Ishikawa (cell line): ENCODE results near the gene SLC36A1.

Experiments
- CEBPB ChIP-seq: IDR thresholded peaks from 2 replicates; pipeline ENCODE4 v1.6.1; 2012
- CREB1 ChIP-seq: IDR thresholded peaks from 2 replicates; pipeline ENCODE4 v1.6.1; 2012; ENCODE audit warnings: low read depth
- EGR1 ChIP-seq: IDR thresholded peaks from 2 replicates; pipeline ENCODE4 v1.6.1; 2012
- EP300 ChIP-seq: IDR thresholded peaks from 2 replicates; pipeline ENCODE4 v1.6.1; 2012; ENCODE audit warnings: borderline replicate concordance
- FOXM1 ChIP-seq: IDR thresholded peaks from 2 replicates; pipeline ENCODE4 v1.6.1; 2012; ENCODE audit warnings: low read depth, borderline replicate concordance
- NFIC ChIP-seq: IDR thresholded peaks from 2 replicates; pipeline ENCODE4 v1.6.1; 2012
- RAD21 ChIP-seq: IDR thresholded peaks from 2 replicates; pipeline ENCODE4 v1.6.1; 2012; ENCODE audit warnings: low read depth
- REST ChIP-seq: IDR thresholded peaks from 2 replicates; pipeline ENCODE4 v1.6.1; 2012; ENCODE audit warnings: low read depth, mild to moderate bottlenecking
- TAF1 ChIP-seq: IDR thresholded peaks from 2 replicates; pipeline ENCODE4 v1.6.1; 2012; ENCODE audit warnings: low read depth, mild to moderate bottlenecking
- TCF12 ChIP-seq: IDR thresholded peaks from 2 replicates; pipeline ENCODE4 v1.6.1; 2012; ENCODE audit warnings: low read depth
- TEAD4 ChIP-seq: IDR thresholded peaks from 2 replicates; pipeline ENCODE4 v1.6.1; 2012
- YY1 ChIP-seq: IDR thresholded peaks from 2 replicates; pipeline ENCODE4 v1.6.1; 2012; ENCODE audit warnings: low read depth
- ZBTB7A ChIP-seq: IDR thresholded peaks from 2 replicates; pipeline ENCODE4 v1.6.1; 2012; ENCODE audit warnings: low read depth
- TF ChIP-seq, protein P1 (sequence below): IDR thresholded peaks from 2 replicates; pipeline ENCODE4 v1.6.1; 2012
- TF ChIP-seq, protein P2 (sequence below): IDR thresholded peaks from 2 replicates; pipeline ENCODE4 v1.6.1; 2012

SLC36A1 gene

GRCh38 chr5:151434570-151435237, 12.7 kb upstream of the SLC36A1 start:
- no peak for TF ChIP-seq REST
- no peak for TF ChIP-seq ZBTB7A
- TF ChIP-seq TAF1 = no peak
- no peak for TF ChIP-seq TCF12
- TF ChIP-seq YY1 = no peak
- TF ChIP-seq, protein P1, sequence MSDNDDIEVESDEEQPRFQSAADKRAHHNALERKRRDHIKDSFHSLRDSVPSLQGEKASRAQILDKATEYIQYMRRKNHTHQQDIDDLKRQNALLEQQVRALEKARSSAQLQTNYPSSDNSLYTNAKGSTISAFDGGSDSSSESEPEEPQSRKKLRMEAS = no peak
- TF ChIP-seq CEBPB = no peak
- no peak for TF ChIP-seq FOXM1
- no peak for TF ChIP-seq NFIC
- TF ChIP-seq TEAD4 = no peak
- TF ChIP-seq EGR1 = no peak
- TF ChIP-seq, protein P2, sequence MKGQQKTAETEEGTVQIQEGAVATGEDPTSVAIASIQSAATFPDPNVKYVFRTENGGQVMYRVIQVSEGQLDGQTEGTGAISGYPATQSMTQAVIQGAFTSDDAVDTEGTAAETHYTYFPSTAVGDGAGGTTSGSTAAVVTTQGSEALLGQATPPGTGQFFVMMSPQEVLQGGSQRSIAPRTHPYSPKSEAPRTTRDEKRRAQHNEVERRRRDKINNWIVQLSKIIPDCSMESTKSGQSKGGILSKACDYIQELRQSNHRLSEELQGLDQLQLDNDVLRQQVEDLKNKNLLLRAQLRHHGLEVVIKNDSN = no peak
- TF ChIP-seq EP300 = no peak
- TF ChIP-seq CREB1 = no peak
- TF ChIP-seq RAD21 = no peak

DNA sequence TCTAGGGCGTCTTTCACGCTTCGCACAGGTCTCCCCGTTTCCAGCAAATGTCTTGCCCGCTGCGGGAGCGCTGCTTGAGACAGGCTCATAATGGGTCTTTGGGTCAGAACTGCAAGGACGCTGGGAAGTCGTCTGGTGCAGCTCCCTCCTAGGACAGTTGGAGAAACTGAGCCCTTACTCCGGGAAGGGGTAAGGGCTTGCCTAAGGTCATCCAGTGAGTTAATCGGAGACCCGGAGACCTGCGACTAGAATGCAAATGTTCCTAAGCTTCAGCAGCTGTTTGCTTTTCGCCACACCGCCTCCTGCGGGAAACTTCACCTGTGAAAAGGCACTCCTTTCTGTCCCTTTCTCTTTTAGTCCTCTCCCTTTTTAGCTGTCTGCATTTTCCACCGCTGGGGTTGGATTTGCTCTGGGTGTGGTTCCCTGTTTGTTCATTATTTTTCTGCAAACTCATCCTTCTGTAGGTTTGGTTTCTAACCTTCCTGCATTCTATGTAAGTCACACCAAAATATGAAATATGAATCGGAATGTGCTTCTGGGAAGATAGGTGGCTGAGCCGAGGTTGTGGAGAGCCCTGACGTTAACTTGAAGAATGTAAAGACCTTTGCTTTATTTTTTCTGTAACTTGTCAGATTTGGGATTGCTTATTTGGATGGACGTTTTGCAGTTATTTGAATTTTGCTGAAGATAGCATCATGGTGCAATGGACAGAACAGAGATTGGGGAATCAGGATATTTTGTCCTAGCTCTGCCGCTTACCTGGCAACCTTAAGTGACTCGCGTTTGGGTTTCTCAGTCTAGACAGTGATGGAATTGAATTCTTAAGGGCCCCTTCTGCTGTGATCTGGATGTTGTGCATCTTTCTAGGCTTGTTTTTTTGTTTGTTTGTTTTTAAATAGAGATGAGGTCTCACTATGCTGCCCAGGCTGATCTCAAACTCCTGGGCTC, 909 bp downstream of the SLC36A1 start:
- TF ChIP-seq EGR1 = no peak
- no peak for TF ChIP-seq EP300
- TF ChIP-seq TCF12 = no peak
- TF ChIP-seq TAF1 = no peak
- TF ChIP-seq YY1 = no peak
- no peak for TF ChIP-seq REST
- no peak for TF ChIP-seq NFIC
- TF ChIP-seq FOXM1 = no peak
- no peak for TF ChIP-seq TEAD4
- TF ChIP-seq ZBTB7A = no peak
- TF ChIP-seq, protein P2 = no peak
- TF ChIP-seq, protein P1 = no peak
- no peak for TF ChIP-seq RAD21
- TF ChIP-seq CEBPB = no peak
- TF ChIP-seq CREB1 = no peak

DNA sequence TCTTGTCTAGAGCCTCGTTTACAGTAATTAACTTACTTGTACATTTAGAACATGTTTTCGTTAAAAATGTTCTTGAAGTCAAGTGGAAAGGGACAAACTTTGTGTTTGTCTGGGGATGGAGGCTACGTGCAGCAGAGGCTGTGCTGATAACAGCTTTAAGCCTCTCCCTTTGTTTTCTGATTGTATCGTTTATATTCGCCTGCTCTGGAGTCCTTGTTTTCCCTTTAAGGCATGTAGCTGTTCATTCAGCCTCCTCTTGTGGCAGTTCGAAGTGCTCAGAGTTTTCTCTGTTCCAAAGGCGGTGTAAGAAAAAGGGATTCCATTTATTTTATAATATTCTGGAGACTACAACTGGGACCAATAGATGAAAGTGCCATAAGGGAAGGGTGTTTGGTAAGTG, 1.9 kb downstream of the SLC36A1 start:
- no peak for TF ChIP-seq TAF1
- no peak for TF ChIP-seq REST
- no peak for TF ChIP-seq RAD21
- no peak for TF ChIP-seq YY1
- no peak for TF ChIP-seq TEAD4
- no peak for TF ChIP-seq EGR1
- TF ChIP-seq ZBTB7A = no peak
- no peak for TF ChIP-seq NFIC
- TF ChIP-seq, protein P1 = no peak
